Suprapubic skin (tissue), 4 donors: ENCODE measurements around the gene C1orf74.

Source experiments
- EP300 ChIP-seq: sonication (generic); formaldehyde crosslinking; IDR thresholded peaks from one replicate; pipeline ENCODE4 v1.6.1; 2017; ENCODE audit warnings: antibody characterized with exemption
- POLR2AphosphoS5 ChIP-seq, 3 donors: sonication (generic); formaldehyde crosslinking; IDR thresholded peaks; one replicate each; pipeline ENCODE4 v1.6.1; 2017; ENCODE audit warnings: antibody characterized with exemption in 3 of 3
- TF ChIP-seq, protein P1 (sequence below), 2 donors: fragments of 200-600 bp in 1 of 2; fragments of 450-650 bp in 1 of 2; sonication (generic) in 1 of 2; IDR thresholded peaks; one replicate each; pipeline ENCODE4 v1.5.1; 2016 to 2019; ENCODE audit warnings: antibody characterized with exemption in 2 of 2, mild to moderate bottlenecking in 1 of 2, moderate library complexity in 1 of 2

DNA sequence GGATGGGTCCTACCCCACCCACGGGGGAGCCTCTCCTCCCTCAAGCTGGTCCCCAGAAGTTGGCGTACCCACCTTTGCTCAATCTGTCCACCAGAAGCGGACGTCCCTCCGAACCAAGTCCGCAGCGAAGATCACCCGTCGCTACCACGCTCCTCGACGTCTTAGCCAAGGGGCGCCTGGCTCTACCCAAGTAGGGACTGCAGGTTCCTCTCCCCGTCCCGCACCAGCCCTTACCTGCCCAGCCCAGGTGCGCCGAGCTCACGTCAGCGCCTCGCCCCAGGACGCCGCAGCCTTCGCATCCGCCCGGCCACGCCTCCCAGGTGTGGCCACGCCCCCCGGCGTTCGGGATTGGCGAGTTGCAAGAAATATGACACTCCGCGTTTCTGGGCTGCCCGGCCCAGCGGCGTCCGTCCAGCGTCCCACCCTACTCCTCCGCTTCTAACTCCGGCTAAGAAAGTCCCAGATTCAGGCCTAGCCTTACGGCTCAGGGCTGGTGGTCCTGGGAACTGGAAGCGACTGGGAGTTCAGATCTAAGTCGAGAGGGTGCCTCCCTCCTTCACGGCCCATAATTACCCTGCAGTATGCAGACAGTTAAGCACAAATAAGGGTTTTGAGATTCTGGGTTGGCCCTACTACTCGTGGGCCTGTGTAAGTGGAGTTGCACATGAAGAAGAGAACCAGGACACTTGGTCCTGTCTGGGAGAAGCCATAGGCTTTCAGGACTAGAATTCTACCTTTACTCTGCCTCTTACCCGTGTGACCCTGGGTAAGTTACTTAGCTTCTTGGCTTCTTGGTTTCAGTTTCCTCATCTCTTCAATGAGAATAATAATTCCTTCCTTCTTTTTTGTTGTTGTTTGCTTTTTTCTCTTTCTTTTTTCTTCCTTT, 21.8 kb upstream of the C1orf74 start, which contains the start of gene IRF6:
- TF ChIP-seq, protein P1, sequence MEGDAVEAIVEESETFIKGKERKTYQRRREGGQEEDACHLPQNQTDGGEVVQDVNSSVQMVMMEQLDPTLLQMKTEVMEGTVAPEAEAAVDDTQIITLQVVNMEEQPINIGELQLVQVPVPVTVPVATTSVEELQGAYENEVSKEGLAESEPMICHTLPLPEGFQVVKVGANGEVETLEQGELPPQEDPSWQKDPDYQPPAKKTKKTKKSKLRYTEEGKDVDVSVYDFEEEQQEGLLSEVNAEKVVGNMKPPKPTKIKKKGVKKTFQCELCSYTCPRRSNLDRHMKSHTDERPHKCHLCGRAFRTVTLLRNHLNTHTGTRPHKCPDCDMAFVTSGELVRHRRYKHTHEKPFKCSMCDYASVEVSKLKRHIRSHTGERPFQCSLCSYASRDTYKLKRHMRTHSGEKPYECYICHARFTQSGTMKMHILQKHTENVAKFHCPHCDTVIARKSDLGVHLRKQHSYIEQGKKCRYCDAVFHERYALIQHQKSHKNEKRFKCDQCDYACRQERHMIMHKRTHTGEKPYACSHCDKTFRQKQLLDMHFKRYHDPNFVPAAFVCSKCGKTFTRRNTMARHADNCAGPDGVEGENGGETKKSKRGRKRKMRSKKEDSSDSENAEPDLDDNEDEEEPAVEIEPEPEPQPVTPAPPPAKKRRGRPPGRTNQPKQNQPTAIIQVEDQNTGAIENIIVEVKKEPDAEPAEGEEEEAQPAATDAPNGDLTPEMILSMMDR (IDR thresholded peaks at IDR 0.05), result no peak
- TF ChIP-seq EP300 (no peak), POLR2AphosphoS5 (IDR thresholded peaks at IDR 0.05) (peak in 1 of 3 donors; percentile 67)
